Smooth muscle cell (in vitro differentiated cells): ENCODE measurements around the gene HSBP1L1. TPM values are rescaled to one million over a fixed set of nuclear protein-coding genes. Genes with fewer than 3 reads are reported as not detected.

Experiments
- DNase-seq: peaks from one replicate; lab custom pipeline; 2025; ENCODE audit not compliant: unreplicated experiment; lab: John Stamatoyannopoulos, UW
- H2AFZ ChIP-seq: fragments of 200-600 bp; sonication (generic); 2 replicates; pipeline ENCODE4 v1.6.0; 2016; ENCODE audit warnings: antibody characterized with exemption, low read depth, mild to moderate bottlenecking
- H3F3A ChIP-seq: fragments of 200-600 bp; sonication (generic); 2 replicates; pipeline ENCODE4 v1.6.0; 2017; ENCODE audit warnings: antibody characterized with exemption, low read depth
- H3K27ac ChIP-seq: fragments of 200-600 bp; sonication (generic); 2 replicates; pipeline ENCODE4 v1.5.1; 2016; ENCODE audit warnings: low read depth, mild to moderate bottlenecking
- H3K27me3 ChIP-seq: fragments of 200-600 bp; sonication (generic); 2 replicates; pipeline ENCODE4 v1.6.1; 2016; ENCODE audit warnings: low read depth, mild to moderate bottlenecking
- H3K36me3 ChIP-seq: fragments of 200-600 bp; sonication (generic); 2 replicates; pipeline ENCODE4 v1.5.1; 2016; ENCODE audit warnings: low read depth
- H3K4me1 ChIP-seq: fragments of 200-600 bp; sonication (generic); 2 replicates; pipeline ENCODE4 v1.5.1; 2016; ENCODE audit warnings: low read depth
- H3K4me2 ChIP-seq: fragments of 200-600 bp; sonication (generic); 2 replicates; pipeline ENCODE4 v1.6.0; 2016; ENCODE audit warnings: mild to moderate bottlenecking
- H3K4me3 ChIP-seq: fragments of 200-600 bp; sonication (generic); 2 replicates; pipeline ENCODE4 v1.5.1; 2016; ENCODE audit warnings: mild to moderate bottlenecking
- H3K79me2 ChIP-seq: fragments of 200-600 bp; sonication (generic); 2 replicates; pipeline ENCODE4 v1.6.0; 2016; ENCODE audit warnings: low read depth, mild to moderate bottlenecking
- H3K9ac ChIP-seq: fragments of 200-600 bp; sonication (generic); 2 replicates; pipeline ENCODE4 v1.6.0; 2016; ENCODE audit warnings: low read depth
- H3K9me3 ChIP-seq: fragments of 200-600 bp; sonication (generic); replicated peaks from 2 replicates; pipeline ENCODE4 v1.5.1; 2016; ENCODE audit warnings: low read depth
- H4K20me1 ChIP-seq: fragments of 200-600 bp; sonication (generic); 2 replicates; pipeline ENCODE4 v1.6.0; 2016; ENCODE audit warnings: low read depth
- WGBS: methylation state at CpG from one replicate; pipeline ENCODE4 v1.1.7; 2016; ENCODE audit warnings: low lambda C conversion rate; 5-methylcytosine and 5-hydroxymethylcytosine counted together
- polyA plus RNA-seq: library from polyadenylated mRNA; unstranded; fragments of >200 nt; fragmentation: Nextera tagmentation; extraction: Ambion mirVana; gene quantifications from 2 replicates; pipeline ENCODE4 v1.2.1, GENCODE V29; 2016
- total RNA-seq: library from RNA; depleted of rRNA; stranded (reverse); fragments of >200 nt; gene quantifications from 2 replicates; pipeline ENCODE4 v1.2.3, GENCODE V29; 2014
- TF ChIP-seq, protein P1 (sequence below): fragments of 200-600 bp; sonication (generic); IDR thresholded peaks from 2 replicates; pipeline ENCODE4 v1.5.1; 2017; ENCODE audit warnings: borderline replicate concordance, mild to moderate bottlenecking, antibody characterized with exemption; ENCODE audit not compliant: insufficient read depth, poor library complexity, severe bottlenecking

HSBP1L1 gene
- total and polyA plus RNA-seq, 2 experiments from 2014 or later, result 12.4 to 24.6 TPM

DNA sequence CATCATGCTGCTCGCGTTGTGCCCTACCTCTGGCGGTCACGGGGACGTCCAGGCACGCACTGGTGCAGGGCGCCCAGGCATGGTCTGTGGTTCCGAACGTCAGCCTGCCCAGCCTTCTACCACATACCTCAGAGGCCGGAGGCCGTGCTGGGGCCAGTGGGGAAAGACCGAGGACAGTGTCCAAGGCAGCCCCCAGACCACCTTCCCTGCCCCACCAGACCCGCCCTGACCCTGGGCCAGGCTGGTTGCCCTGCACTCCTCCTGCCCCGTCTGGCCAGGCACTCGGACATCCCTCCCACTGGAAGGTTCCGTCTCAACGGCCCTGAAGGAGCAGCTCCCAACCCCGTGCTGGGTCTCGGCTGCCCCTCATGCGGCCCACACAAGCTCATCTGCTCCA lies 45.8 kb upstream of the HSBP1L1 start:
- WGBS, result 99% methylated on average over 18 of the region's 20 CpGs
- TF ChIP-seq, protein P1, sequence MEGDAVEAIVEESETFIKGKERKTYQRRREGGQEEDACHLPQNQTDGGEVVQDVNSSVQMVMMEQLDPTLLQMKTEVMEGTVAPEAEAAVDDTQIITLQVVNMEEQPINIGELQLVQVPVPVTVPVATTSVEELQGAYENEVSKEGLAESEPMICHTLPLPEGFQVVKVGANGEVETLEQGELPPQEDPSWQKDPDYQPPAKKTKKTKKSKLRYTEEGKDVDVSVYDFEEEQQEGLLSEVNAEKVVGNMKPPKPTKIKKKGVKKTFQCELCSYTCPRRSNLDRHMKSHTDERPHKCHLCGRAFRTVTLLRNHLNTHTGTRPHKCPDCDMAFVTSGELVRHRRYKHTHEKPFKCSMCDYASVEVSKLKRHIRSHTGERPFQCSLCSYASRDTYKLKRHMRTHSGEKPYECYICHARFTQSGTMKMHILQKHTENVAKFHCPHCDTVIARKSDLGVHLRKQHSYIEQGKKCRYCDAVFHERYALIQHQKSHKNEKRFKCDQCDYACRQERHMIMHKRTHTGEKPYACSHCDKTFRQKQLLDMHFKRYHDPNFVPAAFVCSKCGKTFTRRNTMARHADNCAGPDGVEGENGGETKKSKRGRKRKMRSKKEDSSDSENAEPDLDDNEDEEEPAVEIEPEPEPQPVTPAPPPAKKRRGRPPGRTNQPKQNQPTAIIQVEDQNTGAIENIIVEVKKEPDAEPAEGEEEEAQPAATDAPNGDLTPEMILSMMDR, result no peak
- peaks cover 14% of the 10 kb centered on the region for H4K20me1 ChIP-seq
- H3K9ac ChIP-seq, result no peak overlapping the region
- H2AFZ ChIP-seq, result no peak overlapping the region
- no peaks in the 10 kb centered on the region for H3K4me1 ChIP-seq
- no peaks in the 10 kb centered on the region for H3K79me2 ChIP-seq
- H3K27ac ChIP-seq, result no peak overlapping the region
- H3F3A ChIP-seq, result no peaks in the 10 kb centered on the region
- H3K36me3 ChIP-seq, result no peaks in the 10 kb centered on the region
- no peak overlapping the region for H3K4me3 ChIP-seq
- no peak for DNase-seq
- no peaks in the 10 kb centered on the region for H3K27me3 ChIP-seq
- no peak overlapping the region for H3K4me2 ChIP-seq
- no peaks in the 10 kb centered on the region for H3K9me3 ChIP-seq

DNA sequence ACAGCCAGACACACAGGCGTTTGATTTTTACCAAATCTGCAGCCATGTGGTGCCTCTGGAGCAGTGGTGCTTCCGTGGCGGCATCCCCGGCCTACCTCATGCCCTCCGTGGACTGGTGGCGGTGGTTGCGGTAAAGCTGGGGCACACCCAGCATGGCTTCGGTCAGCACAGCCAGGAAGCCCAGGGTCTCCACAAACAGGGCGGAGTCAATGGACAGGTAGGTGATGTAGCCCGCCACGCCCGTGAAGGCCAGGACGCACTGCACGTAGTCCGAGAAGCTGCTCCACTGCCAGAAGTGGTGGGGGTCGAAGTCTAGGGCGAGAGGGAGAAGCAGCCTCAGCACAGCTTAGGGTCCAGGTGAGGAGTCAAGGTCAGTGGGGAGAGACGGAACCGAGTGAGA lies 45.4 kb upstream of the HSBP1L1 start:
- Histone ChIP-seq H3F3A (no peaks in the 10 kb centered on the region), H3K79me2 (no peaks in the 10 kb centered on the region), H3K27me3 (no peaks in the 10 kb centered on the region), H3K9me3 (no peaks in the 10 kb centered on the region), H3K36me3 (no peaks in the 10 kb centered on the region), H3K4me2 (no peak overlapping the region), H3K27ac (no peak overlapping the region), H2AFZ (no peak overlapping the region), H3K9ac (no peak overlapping the region), H4K20me1 (peaks cover 12% of the 10 kb centered on the region), H3K4me1 (no peaks in the 10 kb centered on the region), H3K4me3 (no peak overlapping the region)
- DNase-seq, result no peak
- 96% methylated on average over 19 of the region's 19 CpGs for WGBS
- TF ChIP-seq, protein P1, result no peak

DNA sequence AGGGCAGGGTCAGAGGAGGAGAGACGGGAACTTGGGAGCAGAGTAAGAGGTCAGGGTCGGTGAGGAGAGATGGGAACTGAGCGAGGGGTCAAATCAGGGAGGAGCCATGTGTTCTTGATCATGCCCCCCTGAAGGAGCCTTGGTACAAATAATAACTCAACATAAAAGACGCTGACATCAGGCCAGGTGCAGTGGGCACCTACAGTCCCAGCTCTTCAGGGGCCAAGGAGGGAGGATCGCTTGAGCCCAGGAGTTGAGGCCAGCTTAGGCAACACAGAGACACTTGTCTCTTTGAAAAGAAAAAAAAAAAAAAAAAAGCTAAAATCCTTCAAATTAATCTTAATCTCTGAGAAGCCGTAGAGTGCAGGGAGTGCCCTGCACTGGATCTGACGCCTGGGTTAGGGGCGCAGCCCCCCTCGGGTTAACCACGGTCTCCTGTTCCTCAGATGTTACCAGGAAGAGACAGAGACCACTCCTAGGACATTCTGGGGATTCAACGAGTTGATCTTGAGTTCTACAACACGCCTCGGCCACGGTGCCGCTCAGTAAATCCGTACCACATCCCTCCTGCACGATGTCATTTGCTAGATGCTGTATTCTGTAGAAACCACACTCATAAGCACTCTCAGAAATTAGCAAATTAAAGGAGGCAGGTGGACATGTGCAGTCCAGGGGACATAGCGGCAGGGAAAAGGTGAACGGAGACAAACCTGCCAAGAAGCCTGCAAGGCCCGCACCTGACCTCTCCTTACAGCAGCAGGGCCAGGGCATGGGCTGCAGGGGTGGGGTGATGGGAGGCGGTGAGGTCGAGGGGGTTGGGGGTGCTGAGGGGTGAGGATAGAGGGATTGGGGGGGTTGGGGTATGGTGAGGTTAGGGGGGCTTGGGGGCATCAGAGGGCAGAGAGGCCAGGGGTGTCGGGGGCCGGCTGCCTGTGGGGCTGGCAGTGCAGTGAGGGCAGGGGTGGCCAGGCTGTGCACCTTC lies 42.2 kb upstream of the HSBP1L1 start:
- Histone ChIP-seq H3K79me2 (no peaks in the 10 kb centered on the region), H3K27ac (no peak overlapping the region), H3K36me3 (no peaks in the 10 kb centered on the region), H3F3A (no peaks in the 10 kb centered on the region), H4K20me1 (peaks cover 36% of the 10 kb centered on the region), H3K9ac (no peak overlapping the region), H3K4me1 (peaks cover 4% of the 10 kb centered on the region), H3K9me3 (no peaks in the 10 kb centered on the region), H3K4me3 (no peak overlapping the region), H2AFZ (no peak overlapping the region), H3K4me2 (no peak overlapping the region), H3K27me3 (no peaks in the 10 kb centered on the region)
- over 99% methylated on average over 22 of the region's 24 CpGs for WGBS
- DNase-seq, result no peak
- TF ChIP-seq, protein P1, result no peak

DNA sequence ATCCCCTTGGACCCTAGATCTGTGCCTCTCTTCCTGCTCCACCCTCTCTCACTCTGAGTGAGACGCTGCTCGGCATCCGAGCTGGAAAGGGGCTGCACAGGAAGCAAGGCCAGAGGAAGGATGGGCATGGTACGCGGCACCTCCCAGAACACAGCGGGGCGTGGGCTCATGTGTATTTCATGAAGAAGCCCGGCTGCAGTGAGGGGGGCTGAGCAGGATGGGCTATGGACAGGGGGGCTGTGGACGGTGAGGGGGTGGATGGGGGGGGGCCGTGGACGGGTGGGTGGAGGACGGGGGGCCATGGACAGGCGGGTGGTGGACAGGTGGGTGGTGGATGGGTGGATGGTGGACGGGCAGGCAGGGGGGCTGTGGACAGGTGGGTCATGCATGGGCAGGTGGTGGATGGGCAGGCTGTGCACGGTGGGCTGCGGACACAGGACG lies 41.5 kb upstream of the HSBP1L1 start:
- WGBS, result 90% methylated on average over 12 of the region's 17 CpGs
- Histone ChIP-seq H3K4me1 (peaks cover 4% of the 10 kb centered on the region), H3K27me3 (no peaks in the 10 kb centered on the region), H3K27ac (no peak overlapping the region), H2AFZ (no peak overlapping the region), H3K9me3 (no peaks in the 10 kb centered on the region), H3K4me3 (no peak overlapping the region), H3K79me2 (peaks cover 5% of the 10 kb centered on the region), H3K4me2 (no peak overlapping the region), H4K20me1 (peaks cover 43% of the 10 kb centered on the region), H3F3A (no peaks in the 10 kb centered on the region), H3K9ac (no peak overlapping the region), H3K36me3 (no peaks in the 10 kb centered on the region)
- TF ChIP-seq, protein P1, result no peak
- no peak for DNase-seq
